K562 treated with DMSO at 1 percent for 4 hours (cell line): Measurements from ENCODE around the gene TMEM89. TPM values are rescaled to one million over a fixed set of nuclear protein-coding genes. Genes with fewer than 3 reads are reported as not detected.

Experiments used
- total RNA-seq: library from RNA; unstranded; fragments of 300-600 nt; gene quantifications from 2 replicates; pipeline ENCODE4 v1.2.3, GENCODE V29; 2022; ENCODE audit not compliant: insufficient read depth

TMEM89 gene
- total RNA-seq, result not detected in 2 replicates

DNA sequence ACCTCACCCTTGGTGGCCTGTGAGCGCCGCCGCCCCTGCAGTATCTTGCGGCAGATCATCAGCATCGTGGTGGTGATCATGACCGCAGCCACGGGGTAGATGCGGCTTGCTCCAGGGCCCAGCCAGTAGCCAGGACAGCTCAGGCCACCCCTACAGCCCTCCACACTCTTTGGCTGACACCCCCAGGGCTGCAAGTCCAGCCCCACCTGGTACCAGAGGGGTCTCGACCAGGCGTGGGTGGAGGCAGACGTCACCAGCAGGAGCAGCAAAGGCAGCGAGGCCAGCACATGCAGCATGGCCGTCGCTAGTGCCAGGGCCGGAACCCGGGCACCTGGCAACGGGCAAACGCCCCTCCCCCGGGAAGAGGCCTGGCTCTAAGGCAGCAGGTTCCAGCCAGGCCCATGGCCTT lies at the start of gene TMEM89:
TSS of gene TMEM89 (minus strand) at position 309 of the 409 bp plus-strand sequence. CDS start at position 296, 13 bp downstream.

GRCh38 chr3:48662753-48663488 lies 41.4 kb upstream of the TMEM89 start, which contains the start of gene CELSR3:
CELSR3 (minus strand) TSS chr3:48662886; CDS start chr3:48662634, 252 bp downstream.

GRCh38 chr3:48635222-48636021 lies 13.9 kb upstream of the TMEM89 start, which contains the start of gene SLC26A6:
SLC26A6 (minus strand) TSS chr3:48635461; CDS start chr3:48635393, 68 bp downstream.

GRCh38 chr3:48609088-48610005 lies 12.2 kb downstream of the TMEM89 start, which contains the start of gene UQCRC1:
UQCRC1 (minus strand) TSS chr3:48609646; CDS start chr3:48609620, 26 bp downstream.

DNA sequence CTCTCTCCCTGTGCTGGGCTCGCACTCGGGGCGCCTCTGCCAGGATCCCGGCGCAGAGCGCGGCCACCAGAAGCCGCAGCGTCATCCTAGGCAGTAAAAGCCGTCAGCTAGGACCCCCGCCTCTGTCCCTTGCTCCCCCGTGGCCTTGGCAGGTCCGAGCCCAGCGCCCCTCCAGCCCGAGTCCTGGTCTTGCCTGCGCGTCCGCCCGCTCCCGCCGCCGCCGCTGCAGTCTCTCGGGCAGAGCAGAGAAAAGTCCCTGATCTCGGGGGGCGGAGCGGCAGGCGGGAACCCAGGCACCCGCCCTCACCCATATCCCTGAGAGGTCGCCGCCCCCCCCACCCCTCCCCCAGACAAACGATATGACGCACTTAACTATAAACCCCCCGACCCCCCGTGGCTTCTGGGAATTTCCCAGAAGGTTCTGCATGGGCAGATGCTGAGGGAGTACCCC lies 26.5 kb downstream of the TMEM89 start, which contains the start of gene COL7A1:
TSS of gene COL7A1 (minus strand) at position 255 of the 451 bp plus-strand sequence. CDS start at position 85, 170 bp downstream.

Other genes starting within 250 kb of the TMEM89 start
- gene FBXW12, start 249.6 kb downstream of the TMEM89 start, total RNA-seq, result not detected in 2 replicates
- 7.7 and 18.9 TPM in 2 replicates for gene PLXNB1, start 191.7 kb downstream of the TMEM89 start, total RNA-seq
- 5.9 and 8.3 TPM in 2 replicates for gene CCDC51, start 181.7 kb downstream of the TMEM89 start, total RNA-seq
- gene TMA7, start 181.5 kb downstream of the TMEM89 start, total RNA-seq, result 174 and 181 TPM in 2 replicates
- gene ATRIP, start 175.0 kb downstream of the TMEM89 start, total RNA-seq, result 5.6 and 11.9 TPM in 2 replicates
- 95.9 and 97.3 TPM in 2 replicates for gene SHISA5, start 117.6 kb downstream of the TMEM89 start, total RNA-seq
- 7.0 and 11.4 TPM in 2 replicates for gene PFKFB4, start 65.0 kb downstream of the TMEM89 start, total RNA-seq
- gene UCN2, start 58.0 kb downstream of the TMEM89 start, total RNA-seq, result not detected in 2 replicates
- 0.29 and 1.1 TPM in 2 replicates for gene COL7A1, start 26.4 kb downstream of the TMEM89 start, total RNA-seq
- 263 and 293 TPM in 2 replicates for gene UQCRC1, start 12.1 kb downstream of the TMEM89 start, total RNA-seq
- 20.0 and 23.7 TPM in 2 replicates for gene SLC26A6, start 13.7 kb upstream of the TMEM89 start, total RNA-seq
- gene CELSR3, start 41.1 kb upstream of the TMEM89 start, total RNA-seq, result 1.7 and 4.0 TPM in 2 replicates
- gene NCKIPSD, start 64.1 kb upstream of the TMEM89 start, total RNA-seq, result 15.1 and 16.3 TPM in 2 replicates
- gene IP6K2, start 95.5 kb upstream of the TMEM89 start, total RNA-seq, result 54.9 and 65.4 TPM in 2 replicates
- 52.0 and 68.7 TPM in 2 replicates for gene PRKAR2A, start 226.1 kb upstream of the TMEM89 start, total RNA-seq